ENCODE measurements around the gene KANSL1.

DNA sequence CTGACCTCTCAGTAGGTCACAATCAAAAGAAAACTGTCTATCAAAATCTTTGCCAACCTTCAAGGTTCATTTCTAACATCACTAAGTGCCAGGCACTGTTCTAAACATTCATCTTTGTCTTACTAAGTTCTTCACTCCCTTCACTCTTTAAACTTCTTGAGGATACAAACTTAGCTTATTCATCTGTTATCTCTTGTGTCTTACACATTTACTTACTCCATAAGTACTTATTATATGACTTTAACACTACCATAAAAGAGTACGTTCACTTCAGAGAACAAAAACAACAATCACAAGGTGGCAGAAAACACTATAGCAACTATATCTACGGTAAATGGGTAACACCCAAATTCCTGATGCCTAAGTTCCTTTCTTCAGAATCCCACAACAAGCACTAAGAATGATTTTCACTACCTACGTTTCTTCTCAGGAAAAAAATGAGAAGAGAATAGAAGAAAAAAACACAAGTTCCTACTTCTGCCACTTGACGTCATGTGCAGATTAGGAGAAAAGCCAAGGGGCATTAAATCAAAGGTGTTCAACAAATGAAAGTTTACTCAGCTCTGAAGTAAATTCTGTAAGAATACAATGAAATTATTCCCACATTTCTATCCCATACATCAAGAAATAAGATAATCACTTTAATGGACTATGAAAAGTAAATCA lies 29.2 kb downstream of the KANSL1 start:
- no peak for TF ChIP-seq POLR2AphosphoS5 (IDR thresholded peaks at IDR 0.05; ENCODE audit: low read depth, low read length)
- TF ChIP-seq, protein P1, sequence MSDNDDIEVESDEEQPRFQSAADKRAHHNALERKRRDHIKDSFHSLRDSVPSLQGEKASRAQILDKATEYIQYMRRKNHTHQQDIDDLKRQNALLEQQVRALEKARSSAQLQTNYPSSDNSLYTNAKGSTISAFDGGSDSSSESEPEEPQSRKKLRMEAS (IDR thresholded peaks at IDR 0.05; ENCODE audit: low read depth): no peak
- TF ChIP-seq, protein P2, sequence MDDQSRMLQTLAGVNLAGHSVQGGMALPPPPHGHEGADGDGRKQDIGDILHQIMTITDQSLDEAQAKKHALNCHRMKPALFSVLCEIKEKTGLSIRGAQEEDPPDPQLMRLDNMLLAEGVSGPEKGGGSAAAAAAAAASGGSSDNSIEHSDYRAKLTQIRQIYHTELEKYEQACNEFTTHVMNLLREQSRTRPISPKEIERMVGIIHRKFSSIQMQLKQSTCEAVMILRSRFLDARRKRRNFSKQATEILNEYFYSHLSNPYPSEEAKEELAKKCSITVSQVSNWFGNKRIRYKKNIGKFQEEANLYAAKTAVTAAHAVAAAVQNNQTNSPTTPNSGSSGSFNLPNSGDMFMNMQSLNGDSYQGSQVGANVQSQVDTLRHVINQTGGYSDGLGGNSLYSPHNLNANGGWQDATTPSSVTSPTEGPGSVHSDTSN (IDR thresholded peaks at IDR 0.05): no peak
- no peak for TF ChIP-seq CTCF (IDR thresholded peaks at IDR 0.05)
- TF ChIP-seq, protein P3, sequence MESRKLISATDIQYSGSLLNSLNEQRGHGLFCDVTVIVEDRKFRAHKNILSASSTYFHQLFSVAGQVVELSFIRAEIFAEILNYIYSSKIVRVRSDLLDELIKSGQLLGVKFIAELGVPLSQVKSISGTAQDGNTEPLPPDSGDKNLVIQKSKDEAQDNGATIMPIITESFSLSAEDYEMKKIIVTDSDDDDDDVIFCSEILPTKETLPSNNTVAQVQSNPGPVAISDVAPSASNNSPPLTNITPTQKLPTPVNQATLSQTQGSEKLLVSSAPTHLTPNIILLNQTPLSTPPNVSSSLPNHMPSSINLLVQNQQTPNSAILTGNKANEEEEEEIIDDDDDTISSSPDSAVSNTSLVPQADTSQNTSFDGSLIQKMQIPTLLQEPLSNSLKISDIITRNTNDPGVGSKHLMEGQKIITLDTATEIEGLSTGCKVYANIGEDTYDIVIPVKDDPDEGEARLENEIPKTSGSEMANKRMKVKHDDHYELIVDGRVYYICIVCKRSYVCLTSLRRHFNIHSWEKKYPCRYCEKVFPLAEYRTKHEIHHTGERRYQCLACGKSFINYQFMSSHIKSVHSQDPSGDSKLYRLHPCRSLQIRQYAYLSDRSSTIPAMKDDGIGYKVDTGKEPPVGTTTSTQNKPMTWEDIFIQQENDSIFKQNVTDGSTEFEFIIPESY (IDR thresholded peaks at IDR 0.05; ENCODE audit: borderline replicate concordance, low read depth): no peak
- TF ChIP-seq, protein P4, sequence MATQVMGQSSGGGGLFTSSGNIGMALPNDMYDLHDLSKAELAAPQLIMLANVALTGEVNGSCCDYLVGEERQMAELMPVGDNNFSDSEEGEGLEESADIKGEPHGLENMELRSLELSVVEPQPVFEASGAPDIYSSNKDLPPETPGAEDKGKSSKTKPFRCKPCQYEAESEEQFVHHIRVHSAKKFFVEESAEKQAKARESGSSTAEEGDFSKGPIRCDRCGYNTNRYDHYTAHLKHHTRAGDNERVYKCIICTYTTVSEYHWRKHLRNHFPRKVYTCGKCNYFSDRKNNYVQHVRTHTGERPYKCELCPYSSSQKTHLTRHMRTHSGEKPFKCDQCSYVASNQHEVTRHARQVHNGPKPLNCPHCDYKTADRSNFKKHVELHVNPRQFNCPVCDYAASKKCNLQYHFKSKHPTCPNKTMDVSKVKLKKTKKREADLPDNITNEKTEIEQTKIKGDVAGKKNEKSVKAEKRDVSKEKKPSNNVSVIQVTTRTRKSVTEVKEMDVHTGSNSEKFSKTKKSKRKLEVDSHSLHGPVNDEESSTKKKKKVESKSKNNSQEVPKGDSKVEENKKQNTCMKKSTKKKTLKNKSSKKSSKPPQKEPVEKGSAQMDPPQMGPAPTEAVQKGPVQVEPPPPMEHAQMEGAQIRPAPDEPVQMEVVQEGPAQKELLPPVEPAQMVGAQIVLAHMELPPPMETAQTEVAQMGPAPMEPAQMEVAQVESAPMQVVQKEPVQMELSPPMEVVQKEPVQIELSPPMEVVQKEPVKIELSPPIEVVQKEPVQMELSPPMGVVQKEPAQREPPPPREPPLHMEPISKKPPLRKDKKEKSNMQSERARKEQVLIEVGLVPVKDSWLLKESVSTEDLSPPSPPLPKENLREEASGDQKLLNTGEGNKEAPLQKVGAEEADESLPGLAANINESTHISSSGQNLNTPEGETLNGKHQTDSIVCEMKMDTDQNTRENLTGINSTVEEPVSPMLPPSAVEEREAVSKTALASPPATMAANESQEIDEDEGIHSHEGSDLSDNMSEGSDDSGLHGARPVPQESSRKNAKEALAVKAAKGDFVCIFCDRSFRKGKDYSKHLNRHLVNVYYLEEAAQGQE (IDR thresholded peaks at IDR 0.05; ENCODE audit: low read depth, low read length): no peak
- TF ChIP-seq MXI1 (IDR thresholded peaks at IDR 0.05; ENCODE audit: low read depth, low read length): no peak
- no peak for TF ChIP-seq EP300 (IDR thresholded peaks at IDR 0.05; ENCODE audit: borderline replicate concordance in 1 of 2, low read depth in 1 of 2, low read length in 1 of 2)
